ENCODE measurements around the gene CDC42.
"Not testable (repeated sequence)": the region's sequence is repeated elsewhere in the genome, so short reads cannot be mapped to it uniquely, and the experiment has no call there.

- not testable (repeated sequence) for TF ChIP-seq CTCF, POLR2AphosphoS5 (IDR thresholded peaks at IDR 0.05)
Observed at GRCh38 chr1:22009566-22009965, 42.9 kb upstream of the CDC42 start.
